ENCODE measurements around the gene KIAA1328. TPM values are rescaled to one million over a fixed set of nuclear protein-coding genes. Genes with fewer than 3 reads are reported as not detected.
"Not testable (repeated sequence)": the region's sequence is repeated elsewhere in the genome, so short reads cannot be mapped to it uniquely, and the experiment has no call there.

KIAA1328 gene
- total RNA-seq, 6 experiments from 2014 or later: 2.0 to 4.5 (median 2.9) TPM

DNA sequence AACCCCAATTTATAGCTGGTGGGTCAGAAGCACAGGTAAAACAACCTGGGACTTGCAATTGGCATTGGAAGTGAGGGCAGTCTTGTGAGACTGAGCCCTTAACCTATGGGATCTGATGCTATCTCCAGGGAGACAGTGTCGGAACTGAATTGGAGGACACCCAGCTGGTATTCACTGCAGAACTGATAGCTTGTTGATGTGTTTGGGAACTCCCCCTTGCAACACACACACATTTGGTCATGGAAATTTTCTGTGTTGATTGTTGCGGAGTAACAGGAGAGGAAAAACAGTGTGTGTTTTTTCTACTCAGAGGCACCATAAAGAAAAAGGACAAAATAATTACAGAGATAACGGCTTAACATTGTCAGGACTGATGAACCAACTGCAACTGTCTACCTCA lies 16.2 kb upstream of the KIAA1328 start:
- ATAC-seq (no peak), DNase-seq (no peak)
- peaks cover 0 to under 1% (median 0%) of the 10 kb centered on the region in 4 donors for H3K36me3 ChIP-seq
- 76% methylated on average over 2 of the region's 3 CpGs for WGBS (ENCODE audit: insufficient coverage, low coverage, low lambda C conversion rate, missing lambda C conversion rate)
- intact Hi-C loops (cut with DNase I): no loop called here
- H3K4me3 ChIP-seq: no peak overlapping the region
- H3K9me3 ChIP-seq: no peaks in the 10 kb centered on the region
- TF ChIP-seq POLR2A (IDR thresholded peaks at IDR 0.05) (no peak), CTCF (IDR thresholded peaks at IDR 0.05) (no peak)
- no peaks in the 10 kb centered on the region for H3K4me1 ChIP-seq
- H3K27me3 ChIP-seq: no peaks in the 10 kb centered on the region
- H3K27ac ChIP-seq: no peak overlapping the region

DNA sequence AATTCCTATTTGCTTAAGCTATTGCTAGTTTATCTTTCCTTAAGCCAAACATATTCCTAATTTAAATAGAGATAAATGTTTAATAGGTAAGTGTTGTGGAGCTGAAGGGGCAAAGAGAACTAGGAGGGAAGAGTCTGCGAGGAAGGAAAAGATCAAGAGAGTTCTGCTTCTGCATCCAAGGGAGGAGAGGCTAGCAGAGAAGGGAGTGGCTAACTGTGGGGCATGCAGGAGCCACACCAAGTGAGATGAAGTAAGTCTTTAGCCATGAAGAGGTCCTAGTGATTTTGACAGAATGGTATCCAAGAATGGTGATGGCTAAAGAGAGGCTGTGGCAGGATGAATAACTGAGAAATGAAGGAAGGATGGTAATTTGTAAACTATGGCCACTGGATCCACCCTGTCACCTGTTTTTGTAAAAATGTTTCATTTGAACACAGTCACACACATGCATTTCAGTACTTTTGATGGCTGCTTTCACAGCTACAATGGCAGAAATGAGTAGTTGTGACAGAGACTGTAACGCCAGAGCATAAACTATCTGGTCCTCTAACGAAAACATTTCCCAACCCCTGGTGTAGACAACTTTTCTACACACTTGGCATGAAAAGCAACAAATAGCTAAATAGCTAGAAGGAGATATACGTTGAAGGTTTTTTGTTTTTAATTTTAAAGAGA lies 15.7 kb upstream of the KIAA1328 start:
- TF ChIP-seq CTCF (IDR thresholded peaks at IDR 0.05): no peak
- no peak for TF ChIP-seq POLR2A (IDR thresholded peaks at IDR 0.05)
- Histone ChIP-seq H3K27ac (no peak overlapping the region), H3K4me3 (no peak overlapping the region), H3K4me1 (no peaks in the 10 kb centered on the region), H3K9me3 (no peaks in the 10 kb centered on the region), H3K27me3 (no peaks in the 10 kb centered on the region), H3K36me3 (no peaks in the 10 kb centered on the region)
- WGBS (ENCODE audit: insufficient coverage, low coverage, low lambda C conversion rate, missing lambda C conversion rate): 80% methylated on average over 4 of the region's 4 CpGs
- DNase-seq: no peak
- intact Hi-C loops (cut with DNase I): no loop called here
- no peak for ATAC-seq

- Histone ChIP-seq H3K4me3 (no peak overlapping the region), H3K36me3 (no peaks in the 10 kb centered on the region), H3K27me3 (no peaks in the 10 kb centered on the region), H3K27ac (no peak overlapping the region), H3K9me3 (no peaks in the 10 kb centered on the region), H3K4me1 (no peaks in the 10 kb centered on the region)
- intact Hi-C loops (cut with DNase I): no loop called here
- ATAC-seq: no peak
- WGBS (ENCODE audit: insufficient coverage, low coverage, low lambda C conversion rate, missing lambda C conversion rate): 82% methylated on average over 3 of the region's 3 CpGs
- TF ChIP-seq POLR2A (IDR thresholded peaks at IDR 0.05): no peak
- TF ChIP-seq CTCF (IDR thresholded peaks at IDR 0.05): no peak
- DNase-seq: no peak
Observed at GRCh38 chr18:36813824-36814223, 15.1 kb upstream of the KIAA1328 start.

DNA sequence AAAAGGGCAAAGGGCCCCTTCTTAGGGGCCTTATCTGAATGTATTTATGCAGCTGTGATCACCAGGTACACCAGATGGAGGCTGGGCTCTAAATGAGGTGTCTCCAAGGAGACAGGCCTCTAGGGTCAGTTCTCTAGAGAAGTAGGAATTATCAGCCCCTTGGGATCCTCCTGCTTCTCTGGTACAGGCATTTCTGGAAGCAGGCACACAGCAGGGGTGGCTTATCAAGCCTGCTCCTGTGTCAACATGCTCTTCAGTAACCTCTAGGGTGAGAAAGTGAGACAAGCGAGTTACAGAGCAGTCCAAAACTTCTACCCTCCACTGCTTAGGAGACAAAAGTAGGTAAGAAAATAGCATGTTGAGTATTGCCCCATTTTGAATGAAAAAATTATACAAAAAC lies 13.9 kb upstream of the KIAA1328 start:
- DNase-seq (no peak), ATAC-seq (no peak)
- Histone ChIP-seq H3K27me3 (no peaks in the 10 kb centered on the region), H3K4me1 (no peaks in the 10 kb centered on the region), H3K9me3 (no peaks in the 10 kb centered on the region), H3K36me3 (no peaks in the 10 kb centered on the region), H3K4me3 (no peak overlapping the region), H3K27ac (no peak overlapping the region)
- no peak for TF ChIP-seq CTCF (IDR thresholded peaks at IDR 0.05)
- TF ChIP-seq POLR2A (IDR thresholded peaks at IDR 0.05): no peak
- WGBS (ENCODE audit: insufficient coverage, low coverage, low lambda C conversion rate, missing lambda C conversion rate): 57% methylated on average over 1 of the region's 1 CpG
- intact Hi-C loops (cut with DNase I): no loop called here

GRCh38 chr18:36816096-36816495 lies 12.8 kb upstream of the KIAA1328 start:
- H3K36me3 ChIP-seq; DNase-seq; H3K4me3 ChIP-seq; ATAC-seq; intact Hi-C loops (cut with DNase I); H3K9me3 ChIP-seq; H3K27ac ChIP-seq; H3K27me3 ChIP-seq; H3K4me1 ChIP-seq: not testable (repeated sequence)

All from right lobe of liver (tissue), 6 donors.